Camera-type eye (tissue), 1 donor: ENCODE results near the gene E2F6. TPM values are rescaled to one million over a fixed set of nuclear protein-coding genes. Genes with fewer than 3 reads are reported as not detected.

Source experiments
- total RNA-seq: library from RNA; depleted of rRNA; stranded (reverse); fragments of >200 nt; gene quantifications from one replicate; pipeline ENCODE4 v1.2.3, GENCODE V29; 2014

Gene E2F6
- 26.3 TPM for total RNA-seq

GRCh38 chr2:11465485-11466306 is at the start of gene E2F6:
Gene E2F6 (minus strand): TSS chr2:11466161. CDS start chr2:11465879, 282 bp downstream.

Other genes starting within 250 kb of the E2F6 start
- gene ROCK2, start 121.5 kb downstream of the E2F6 start, total RNA-seq, result 95.9 TPM
- 18.5 TPM for gene GREB1, start 67.9 kb upstream of the E2F6 start, total RNA-seq
- 0.44 TPM for gene NTSR2, start 204.0 kb upstream of the E2F6 start, total RNA-seq